ENCODE results near the gene PHF20.
A peak's percentile ranks its signal among the peaks of the same experiment; 100 is the strongest.
"Not testable (repeated sequence)": the region's sequence is repeated elsewhere in the genome, so short reads cannot be mapped to it uniquely, and the experiment has no call there.

The PHF20 gene

DNA sequence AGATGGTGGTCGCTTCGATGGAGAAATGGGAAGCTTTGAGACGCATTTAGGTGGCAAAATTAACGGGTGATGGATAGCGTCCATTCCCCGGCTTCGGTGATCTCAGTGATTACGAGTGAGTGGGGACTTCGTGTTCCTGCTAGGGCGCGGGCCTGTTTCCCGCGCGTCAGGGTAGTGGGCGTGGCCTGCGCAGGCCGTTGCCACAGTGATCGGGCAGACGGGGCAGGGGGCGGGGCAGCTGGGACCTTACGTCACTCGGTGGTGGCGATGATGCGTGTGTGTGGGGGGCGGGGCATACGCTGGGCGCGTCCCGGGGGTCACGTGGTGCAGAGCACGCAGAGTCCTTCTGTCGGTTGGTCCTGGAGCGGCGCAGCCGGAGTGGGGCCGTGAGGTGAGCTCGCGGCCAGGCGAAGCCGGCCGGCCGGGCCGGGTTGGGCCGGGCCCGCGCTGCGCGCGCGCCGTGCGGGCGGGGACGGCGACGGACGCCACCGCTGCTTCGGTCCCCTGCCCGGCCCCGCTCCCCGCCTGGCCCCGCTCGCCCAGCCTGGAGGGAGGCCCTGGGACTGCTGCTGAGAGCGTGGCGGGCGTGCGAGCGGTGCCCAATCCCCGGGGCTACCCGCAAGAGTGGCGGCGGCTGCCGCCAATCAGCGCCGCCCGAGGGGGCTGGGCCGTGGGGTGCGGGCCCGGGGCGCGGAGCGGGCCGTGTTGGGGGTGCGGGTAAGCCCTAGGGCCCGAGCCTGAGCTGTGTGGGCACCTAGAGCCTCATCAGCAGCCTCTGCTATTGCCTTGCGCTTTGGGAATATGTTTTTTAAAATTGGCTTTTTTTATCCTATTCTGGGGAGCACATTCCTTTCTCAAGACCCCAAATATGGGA, at the start of gene PHF20:
Gene PHF20, plus strand, starts transcription at position 327 of the 874 bp plus-strand sequence. CDS start 29,508 bp downstream, outside the sequence.
- DNase-seq (ENCODE audit: extremely low spot score, insufficient read length, low read depth): peak; percentile 84
- FAIRE-seq: peak; percentile 91

- DNase-seq (ENCODE audit: extremely low spot score, insufficient read length, low read depth); FAIRE-seq: not testable (repeated sequence)
Observed at GRCh38 chr20:35723275-35723639, 48.6 kb upstream of the PHF20 start.

DNA sequence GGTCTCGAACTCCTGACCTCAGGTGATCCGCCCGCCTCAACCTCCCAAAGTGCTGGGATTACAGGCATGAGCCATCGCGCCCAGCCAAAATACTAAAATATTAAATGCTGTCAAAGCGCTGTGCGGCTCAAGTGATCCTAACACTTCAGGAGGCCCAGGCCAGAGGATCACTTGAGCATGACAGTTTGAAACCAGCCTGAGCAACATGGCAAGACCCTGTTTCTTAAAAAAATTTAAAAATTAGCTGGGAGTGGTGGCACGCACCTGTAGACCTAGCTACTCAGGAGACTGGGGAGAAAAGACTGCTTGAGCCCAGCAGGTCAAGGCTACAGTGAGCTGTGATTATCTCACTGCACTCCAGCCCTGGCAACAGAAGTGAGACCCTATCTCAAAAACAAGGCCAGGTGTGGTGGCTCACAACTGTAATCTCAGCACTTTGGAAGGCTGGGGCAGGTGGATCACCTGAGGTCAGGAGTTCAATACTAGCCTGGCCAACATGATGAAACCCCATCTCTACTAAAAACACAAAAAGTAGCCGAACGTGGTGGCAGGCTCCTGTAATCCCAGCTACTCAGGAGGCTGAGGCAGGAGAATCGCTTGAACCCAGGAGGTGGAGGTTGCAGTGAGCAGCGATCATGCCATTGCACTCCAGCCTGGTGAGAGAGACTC, 48.0 kb upstream of the PHF20 start:
- FAIRE-seq; DNase-seq (ENCODE audit: extremely low spot score, insufficient read length, low read depth): not testable (repeated sequence)

GRCh38 chr20:35724321-35725230, 47.2 kb upstream of the PHF20 start:
- FAIRE-seq (no peak), DNase-seq (ENCODE audit: extremely low spot score, insufficient read length, low read depth) (no peak)

- DNase-seq (ENCODE audit: extremely low spot score, insufficient read length, low read depth) (no peak), FAIRE-seq (no peak)
Observed at GRCh38 chr20:35726842-35727711, 44.7 kb upstream of the PHF20 start.

DNA sequence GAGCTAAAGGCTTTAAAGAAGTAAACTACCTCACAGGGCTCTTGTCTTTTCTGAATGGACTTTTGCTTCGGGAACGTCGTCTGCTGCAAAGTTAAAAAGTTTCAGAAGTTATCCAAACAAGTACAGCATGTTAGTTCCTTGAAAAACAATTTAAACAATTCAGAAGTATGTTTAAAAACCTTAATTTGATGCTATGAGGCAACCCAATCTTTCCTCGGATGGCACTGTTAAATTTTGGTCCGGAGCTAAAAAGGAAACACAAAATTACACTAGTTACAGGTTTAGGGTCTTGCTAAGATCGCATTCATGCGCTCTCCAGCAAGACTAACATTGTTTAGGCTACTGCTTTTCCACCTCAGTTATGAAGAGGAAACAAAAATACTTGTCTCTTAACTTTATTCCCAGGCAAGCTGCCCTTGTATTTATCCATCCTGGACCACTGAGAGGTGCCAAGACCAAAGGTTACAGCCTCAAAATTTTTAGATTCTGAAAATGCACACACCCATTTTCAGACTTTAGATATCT, 42.5 kb upstream of the PHF20 start:
- DNase-seq (ENCODE audit: extremely low spot score, insufficient read length, low read depth) (no peak), FAIRE-seq (no peak)

DNA sequence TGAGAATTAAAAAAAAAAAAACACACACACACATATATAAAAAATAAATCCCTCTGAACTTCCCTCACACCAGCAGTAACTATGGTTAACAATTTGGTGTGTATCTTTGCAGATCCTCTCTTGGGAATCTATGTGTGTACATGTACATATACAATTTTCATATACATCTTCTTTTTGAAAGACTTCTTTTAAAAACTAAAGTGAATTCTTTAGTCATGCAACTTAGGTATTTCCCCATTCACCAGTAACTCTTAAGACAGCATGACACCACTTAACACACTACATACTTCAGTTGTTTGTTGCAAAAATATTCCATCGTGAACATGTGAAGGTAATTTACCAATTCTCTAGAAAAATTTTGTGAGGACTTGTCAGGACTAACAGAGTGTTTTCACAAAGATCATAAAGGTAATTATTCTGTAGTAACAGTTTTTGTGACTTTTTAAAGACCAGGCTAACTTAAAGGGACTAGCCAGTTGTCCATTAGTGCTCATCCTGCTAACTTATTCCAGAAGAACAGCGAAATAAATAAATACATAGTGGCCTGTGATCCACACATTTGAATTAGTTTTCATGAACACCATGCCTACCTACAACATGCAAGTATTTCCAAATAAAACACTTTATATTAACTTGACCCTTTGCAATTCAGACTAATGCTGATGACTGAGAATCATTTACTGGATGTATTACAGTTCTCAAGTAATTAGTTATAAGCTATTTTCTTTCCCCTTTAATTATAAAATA, 41.8 kb upstream of the PHF20 start:
- DNase-seq (ENCODE audit: extremely low spot score, insufficient read length, low read depth) (no peak), FAIRE-seq (no peak)

DNA sequence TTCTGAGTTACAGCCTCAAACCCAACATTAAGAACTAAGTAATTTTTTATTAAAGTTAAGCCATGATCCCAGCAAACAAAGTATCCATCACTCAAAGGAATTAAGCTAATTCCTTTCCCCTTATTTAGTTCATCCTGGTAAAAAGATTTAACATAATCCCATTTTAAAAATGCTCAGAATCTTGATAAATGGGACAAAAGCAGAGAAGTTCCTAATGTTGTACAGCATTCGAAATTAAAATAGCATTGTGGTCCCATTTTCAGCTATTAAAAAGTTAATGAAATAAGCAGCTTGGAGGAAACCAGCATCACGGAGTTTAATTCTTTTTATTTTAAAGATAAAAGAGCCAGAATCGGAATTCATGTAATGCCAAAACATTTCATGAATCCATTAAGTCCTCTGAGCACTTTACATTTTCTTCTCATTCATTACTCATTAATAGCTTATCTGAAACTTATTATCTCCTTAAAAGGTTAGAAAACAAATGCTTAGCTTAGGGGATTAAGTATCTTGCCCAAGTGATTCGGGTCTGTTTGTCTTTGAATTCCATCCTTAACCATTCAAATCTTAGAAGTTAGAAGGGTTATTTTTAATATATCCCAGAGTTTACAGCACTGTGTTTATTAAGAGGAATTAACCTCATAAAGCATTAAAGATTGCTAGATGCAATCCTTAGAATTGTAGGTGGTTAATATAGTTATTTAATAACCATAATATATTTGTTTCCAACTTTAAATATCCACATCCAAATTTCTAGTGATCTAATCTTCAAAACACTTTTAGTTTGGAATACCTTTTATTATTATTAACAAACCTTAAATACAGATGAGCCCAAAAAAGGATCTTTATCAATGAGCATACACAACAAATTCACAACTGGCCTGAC, 41.0 kb upstream of the PHF20 start:
- DNase-seq (ENCODE audit: extremely low spot score, insufficient read length, low read depth) (no peak), FAIRE-seq (no peak)

DNA sequence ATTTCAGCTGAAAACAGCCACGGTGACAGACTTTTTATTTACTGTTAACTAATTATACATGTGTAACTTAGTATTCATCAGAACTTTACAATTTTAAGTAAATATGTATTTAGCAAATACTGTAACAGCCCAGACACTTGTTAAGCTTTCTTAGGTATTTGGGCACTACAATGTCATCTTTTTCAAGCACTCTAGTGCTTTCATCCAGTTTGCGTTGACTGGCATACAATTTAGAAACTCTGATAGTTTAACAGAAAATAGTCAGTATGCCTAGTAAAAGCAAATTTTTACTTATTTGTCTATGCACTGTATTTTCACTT, 40.4 kb upstream of the PHF20 start:
- FAIRE-seq: no peak
- no peak for DNase-seq (ENCODE audit: extremely low spot score, insufficient read length, low read depth)

- FAIRE-seq: no peak
- no peak for DNase-seq (ENCODE audit: extremely low spot score, insufficient read length, low read depth)
Observed at GRCh38 chr20:35731862-35732643, 39.8 kb upstream of the PHF20 start.

GRCh38 chr20:35732644-35732982, 39.2 kb upstream of the PHF20 start:
- FAIRE-seq (no peak), DNase-seq (ENCODE audit: extremely low spot score, insufficient read length, low read depth) (no peak)

DNA sequence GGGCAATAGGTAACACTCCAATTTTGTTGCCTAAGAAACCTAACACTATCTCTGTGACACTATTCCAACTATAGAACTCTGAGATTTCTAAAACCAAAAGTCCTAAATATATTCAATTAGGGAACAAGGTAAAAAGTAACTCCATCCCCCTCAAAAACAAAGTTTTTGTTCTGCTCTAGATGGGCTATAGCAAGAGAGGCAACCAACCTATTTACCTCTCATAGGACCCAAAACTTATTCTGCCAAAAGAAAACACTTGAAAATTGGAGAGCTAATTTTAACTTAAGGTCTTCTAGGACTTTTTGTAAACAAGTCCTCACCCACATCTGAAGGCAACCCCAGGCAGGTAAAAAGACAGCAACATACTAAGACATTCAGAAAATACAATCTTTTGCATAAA, 37.4 kb upstream of the PHF20 start:
- FAIRE-seq (no peak), DNase-seq (ENCODE audit: extremely low spot score, insufficient read length, low read depth) (no peak)

- no peak for FAIRE-seq
- DNase-seq (ENCODE audit: extremely low spot score, insufficient read length, low read depth): no peak
Observed at GRCh38 chr20:35734777-35735649, 36.8 kb upstream of the PHF20 start.

DNA sequence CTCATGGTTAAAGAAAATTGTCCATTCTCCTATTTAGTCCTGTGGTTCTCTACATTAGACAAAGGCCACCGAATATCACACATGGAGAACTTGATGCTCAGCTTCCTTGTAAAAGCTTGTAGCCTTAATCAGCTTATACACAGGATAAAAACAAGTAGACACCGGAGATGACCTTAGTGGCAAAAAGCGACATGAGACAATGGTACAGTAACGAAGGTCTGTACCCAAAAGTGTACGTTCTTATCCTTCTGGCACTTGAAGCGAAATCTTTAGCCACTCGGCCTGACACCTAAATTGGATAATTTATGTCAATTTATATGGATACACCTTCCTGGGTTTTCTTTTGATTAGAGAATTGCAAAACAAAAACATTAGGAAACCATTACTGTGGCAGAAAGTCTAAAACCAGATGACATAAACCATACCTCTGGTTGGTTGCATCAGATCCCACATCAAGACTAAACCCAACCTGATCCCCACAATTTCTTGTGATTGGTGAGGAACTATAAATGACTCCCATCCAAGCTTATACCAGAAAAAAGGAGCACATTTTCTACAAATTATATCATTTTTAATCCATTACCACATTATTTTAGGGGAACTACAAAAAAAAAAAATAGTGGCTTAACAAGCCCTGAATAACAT, 35.9 kb upstream of the PHF20 start:
- DNase-seq (ENCODE audit: extremely low spot score, insufficient read length, low read depth) (no peak), FAIRE-seq (no peak)

DNA sequence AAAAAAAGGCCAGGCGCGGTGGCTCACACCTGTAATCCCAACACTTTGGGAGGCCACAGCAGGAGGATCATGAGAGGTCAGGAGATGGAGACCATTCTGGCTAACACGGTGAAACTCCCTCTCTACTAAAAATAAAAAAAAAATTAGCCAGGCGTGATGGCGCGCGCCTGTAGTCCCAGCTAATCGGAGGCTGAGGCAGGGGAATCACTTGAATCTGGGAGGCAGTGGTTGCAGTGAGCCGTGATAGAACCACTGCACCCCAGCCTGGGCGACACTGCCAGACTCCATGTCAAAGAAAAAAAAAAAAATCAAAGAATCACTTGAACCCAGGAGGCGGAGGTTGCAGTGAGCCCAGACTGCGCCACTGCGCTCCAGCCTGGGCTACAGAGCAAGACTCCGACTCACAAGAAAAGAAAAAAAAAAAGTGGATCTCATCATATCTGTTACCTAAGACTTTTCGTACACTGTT, 33.9 kb upstream of the PHF20 start:
- FAIRE-seq: no peak
- DNase-seq (ENCODE audit: extremely low spot score, insufficient read length, low read depth): no peak

Measured in GM18507 (cell line).